Right lung (tissue), 5 donors: ENCODE results near the gene ULK2. TPM values are rescaled to one million over a fixed set of nuclear protein-coding genes. Genes with fewer than 3 reads are reported as not detected.
A peak's percentile ranks its signal among the peaks of the same experiment; 100 is the strongest.
"Not testable (repeated sequence)": the region's sequence is repeated elsewhere in the genome, so short reads cannot be mapped to it uniquely, and the experiment has no call there.

Experiments
- DNase-seq, 2 donors: peaks; one replicate each; pipeline ENCODE4 v3.0.0-alpha.2; 2013
- polyA plus RNA-seq, 5 donors: library from polyadenylated mRNA; unstranded; fragments of 120-200 nt; gene quantifications; one replicate each; pipeline versions ENCODE4 v1.2.1 to v1.2.3, GENCODE V29; 2013; ENCODE audit warnings: inconsistent platforms in 1 of 5, low replicate concordance in 1 of 5; ENCODE audit not compliant: insufficient read length in 5 of 5, insufficient read depth in 1 of 5

ULK2 gene
- polyA plus RNA-seq, 5 donors = 21.5 to 36.8 (median 29.9) TPM

- no peak for DNase-seq
Measured at GRCh38 chr17:19873346-19873745, 5.6 kb upstream of the ULK2 start.

DNA sequence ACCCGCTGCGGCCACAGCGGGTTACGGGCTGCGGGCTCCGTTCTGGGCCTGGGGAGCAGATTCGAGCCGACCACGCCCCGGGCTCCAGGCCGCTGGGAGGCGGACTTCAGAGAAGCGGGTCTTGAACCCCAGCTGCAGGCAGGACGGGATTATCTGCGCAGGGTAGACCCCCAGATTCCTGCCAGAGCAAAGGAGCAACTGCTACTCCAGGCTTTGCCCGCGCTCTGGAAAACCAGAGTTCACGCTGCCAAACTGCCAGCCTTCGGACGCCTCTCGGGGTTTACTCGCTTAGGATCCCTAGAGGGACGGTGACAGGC, 301 bp upstream of the ULK2 start:
- no peak for DNase-seq

DNA sequence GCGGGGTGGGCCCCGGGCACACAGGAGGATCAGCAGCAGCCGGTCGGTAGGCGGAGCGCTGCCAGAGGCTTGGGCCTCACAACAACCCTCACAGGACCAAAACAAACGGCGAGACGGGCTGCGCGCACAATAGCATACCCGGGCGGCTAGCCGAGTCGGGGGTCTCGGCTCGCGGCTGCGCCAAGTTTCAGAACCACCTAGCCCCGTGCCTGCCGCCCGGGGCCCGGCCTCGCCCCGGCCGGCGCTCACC, 732 bp downstream of the ULK2 start:
- DNase-seq = peak; percentile 71 to 73

- no peak for DNase-seq
Measured at GRCh38 chr17:19865021-19865420, 2.7 kb downstream of the ULK2 start.

DNA sequence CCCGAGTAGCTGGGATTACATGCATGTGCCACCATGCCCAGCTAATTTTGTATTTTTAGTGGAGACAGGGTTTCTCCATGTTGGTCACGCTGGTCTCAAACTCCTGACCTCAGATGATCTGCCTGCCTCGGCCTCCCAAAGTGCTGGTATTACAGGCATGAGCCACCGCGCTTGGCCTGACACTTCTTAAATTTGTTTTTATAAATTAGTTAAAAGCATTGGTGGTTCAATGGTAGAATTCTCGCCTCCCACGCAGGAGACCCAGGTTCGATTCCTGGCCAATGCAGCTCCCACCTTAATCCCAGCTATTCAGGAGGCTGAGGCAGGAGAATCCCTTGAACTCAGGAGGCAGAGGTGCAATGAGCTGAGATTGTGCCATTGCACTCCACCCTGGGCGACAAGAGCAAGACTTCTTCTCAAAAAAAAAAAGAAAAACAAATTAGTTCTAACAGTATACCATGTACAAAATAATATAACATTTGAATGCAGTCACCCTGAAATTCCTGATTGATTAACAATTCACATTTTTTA, 7.0 kb downstream of the ULK2 start:
- not testable (repeated sequence) for DNase-seq

- no peak for DNase-seq
Measured at GRCh38 chr17:19857640-19858039, 10.1 kb downstream of the ULK2 start.

- DNase-seq = no peak
Measured at GRCh38 chr17:19833914-19834313, 33.8 kb downstream of the ULK2 start.

DNA sequence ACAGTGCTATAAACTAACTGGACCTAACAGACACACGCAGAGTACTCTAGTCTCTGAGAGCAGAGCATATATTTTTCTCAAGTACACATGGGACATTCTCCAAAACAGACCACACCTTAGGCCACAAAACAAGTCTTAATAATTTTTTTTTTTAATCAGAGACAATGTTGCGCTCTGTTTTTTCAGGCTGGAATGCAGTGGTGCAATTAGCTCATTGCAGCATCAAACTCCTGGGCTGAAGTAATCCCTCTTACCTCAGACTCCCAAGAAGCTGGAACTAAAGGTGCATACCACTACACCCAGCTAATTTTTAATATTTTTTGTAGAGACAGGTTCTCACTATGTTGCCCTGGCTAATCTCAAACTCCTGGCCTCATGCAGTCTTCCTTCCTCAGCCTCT, 37.7 kb downstream of the ULK2 start:
- no peak for DNase-seq

DNA sequence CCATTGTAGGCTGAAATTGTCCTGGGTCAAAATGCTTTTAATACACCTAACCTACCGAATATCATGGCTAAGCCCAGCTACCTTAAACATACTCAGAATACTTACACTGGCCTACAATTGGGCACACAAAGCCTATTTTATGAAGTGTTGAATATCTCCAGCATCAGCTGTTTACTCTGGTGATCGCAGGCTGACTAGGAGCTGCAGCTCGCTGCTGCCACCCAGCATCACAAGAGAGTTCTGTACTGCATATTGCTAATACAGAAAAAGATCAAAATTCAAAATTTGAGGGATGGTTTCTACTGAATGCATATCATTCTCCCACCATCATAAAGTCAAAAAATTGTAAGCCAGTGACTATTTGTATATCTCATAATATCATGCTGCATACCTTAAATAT, 55.3 kb downstream of the ULK2 start:
- DNase-seq = no peak

DNA sequence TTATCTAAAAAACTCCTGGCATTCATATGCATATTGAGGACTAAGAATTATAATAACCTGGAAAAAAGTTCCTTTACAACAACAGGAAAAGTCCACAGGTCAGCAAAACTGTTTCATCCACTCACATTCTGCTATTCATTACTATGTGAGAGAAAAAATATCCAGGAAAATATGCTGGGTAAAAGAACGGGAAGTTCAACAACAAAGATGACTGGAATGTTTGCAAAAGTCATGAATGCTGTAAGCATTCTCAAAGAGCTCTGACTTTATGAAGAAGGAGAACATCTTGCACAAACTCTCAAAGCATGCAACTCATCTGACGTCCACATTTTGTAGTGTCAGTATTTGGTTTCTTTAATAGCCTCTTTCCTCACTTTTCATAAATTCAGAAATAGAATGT, 62.7 kb downstream of the ULK2 start:
- no peak for DNase-seq

DNA sequence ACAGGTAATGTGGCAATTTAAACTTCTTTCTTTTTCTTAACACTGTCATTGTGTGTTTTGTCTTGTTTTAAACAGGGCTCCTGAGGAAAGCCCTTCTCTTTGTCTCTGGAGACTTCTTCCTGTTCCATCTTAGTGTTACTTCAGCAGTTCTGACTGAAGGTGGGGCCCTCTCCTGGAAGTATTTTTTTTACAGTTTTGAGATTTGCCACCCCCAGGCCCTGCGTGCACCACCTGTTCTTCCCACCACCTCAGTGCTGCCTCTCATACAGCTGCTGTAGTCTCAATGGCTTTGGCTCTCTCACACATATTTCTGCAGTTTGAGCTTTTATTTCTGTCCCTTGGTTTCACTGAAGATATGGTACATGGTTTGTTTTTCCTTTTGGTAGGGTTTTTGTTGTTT, 67.2 kb downstream of the ULK2 start:
- no peak for DNase-seq

DNA sequence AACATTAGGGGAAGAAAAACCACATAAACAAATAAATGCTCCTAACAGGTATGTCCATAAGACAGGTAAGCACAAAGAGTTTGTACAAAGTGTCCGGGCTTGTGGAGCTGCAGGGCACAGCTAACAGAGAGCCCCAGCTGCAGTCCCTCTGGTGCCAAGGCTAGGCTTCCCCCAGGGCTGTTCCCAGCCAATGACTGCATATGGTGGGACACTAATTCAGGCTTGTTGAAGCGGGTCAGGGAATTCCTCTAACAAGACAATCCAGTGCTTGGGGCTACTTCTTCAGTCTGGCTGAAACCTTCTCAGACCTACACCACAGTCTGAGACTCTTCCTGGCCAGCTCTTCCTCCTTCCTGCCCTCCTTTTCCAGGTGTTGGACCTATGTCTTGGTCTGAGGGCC, 67.9 kb downstream of the ULK2 start:
- DNase-seq = no peak

DNA sequence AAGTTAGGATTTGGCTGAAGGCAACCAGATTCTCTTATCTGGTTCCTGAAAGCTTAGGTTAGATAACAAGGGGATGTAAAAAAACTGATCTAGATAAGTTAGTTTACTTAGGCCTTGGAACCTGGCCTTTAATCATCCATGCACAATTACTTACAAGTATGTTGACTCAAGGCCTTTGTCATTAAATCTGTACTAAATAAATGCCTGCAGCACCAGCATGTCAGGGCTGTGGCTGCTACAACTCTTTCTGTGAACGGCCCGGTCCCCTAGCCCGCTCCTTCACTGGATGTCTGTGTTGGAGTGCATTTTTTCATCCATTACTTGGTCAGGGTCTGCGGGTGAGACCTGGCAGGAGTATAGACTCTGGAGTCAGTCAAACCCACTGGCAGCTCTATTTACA, 71.3 kb downstream of the ULK2 start:
- no peak for DNase-seq

- DNase-seq = no peak
Measured at GRCh38 chr17:19791918-19792550, 75.7 kb downstream of the ULK2 start.

DNA sequence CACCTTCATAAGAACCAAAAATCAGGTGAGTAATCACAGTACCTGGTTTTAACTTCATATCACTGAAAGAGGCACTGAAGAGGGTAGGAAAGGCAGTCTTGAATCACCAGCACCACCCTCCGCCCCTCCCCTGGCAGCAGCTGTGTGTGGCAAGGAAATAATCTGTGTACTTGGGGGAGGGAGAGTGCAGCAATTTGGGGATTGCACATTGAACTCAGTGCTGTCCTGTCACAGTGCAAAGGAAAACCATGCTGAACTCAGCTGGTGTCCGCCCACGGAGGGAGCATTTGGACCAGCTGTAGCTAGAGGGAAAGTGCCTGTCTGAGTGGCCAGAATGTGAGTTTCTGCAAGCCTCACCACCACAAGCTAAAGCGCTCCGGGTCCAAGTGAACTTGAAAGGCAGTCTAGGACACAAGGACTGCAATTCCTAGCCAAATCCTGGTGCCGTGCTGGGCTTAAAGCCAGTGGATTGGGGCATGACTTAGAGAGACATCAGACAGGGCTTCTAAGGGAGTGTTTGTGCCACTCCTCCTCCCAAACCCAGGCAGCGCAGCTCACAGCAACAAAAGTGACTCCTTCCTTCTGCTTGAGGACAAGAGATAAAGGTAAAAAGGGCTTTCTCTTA, 79.9 kb downstream of the ULK2 start:
- no peak for DNase-seq

GRCh38 chr17:19785854-19786253, 81.9 kb downstream of the ULK2 start:
- DNase-seq = no peak

DNA sequence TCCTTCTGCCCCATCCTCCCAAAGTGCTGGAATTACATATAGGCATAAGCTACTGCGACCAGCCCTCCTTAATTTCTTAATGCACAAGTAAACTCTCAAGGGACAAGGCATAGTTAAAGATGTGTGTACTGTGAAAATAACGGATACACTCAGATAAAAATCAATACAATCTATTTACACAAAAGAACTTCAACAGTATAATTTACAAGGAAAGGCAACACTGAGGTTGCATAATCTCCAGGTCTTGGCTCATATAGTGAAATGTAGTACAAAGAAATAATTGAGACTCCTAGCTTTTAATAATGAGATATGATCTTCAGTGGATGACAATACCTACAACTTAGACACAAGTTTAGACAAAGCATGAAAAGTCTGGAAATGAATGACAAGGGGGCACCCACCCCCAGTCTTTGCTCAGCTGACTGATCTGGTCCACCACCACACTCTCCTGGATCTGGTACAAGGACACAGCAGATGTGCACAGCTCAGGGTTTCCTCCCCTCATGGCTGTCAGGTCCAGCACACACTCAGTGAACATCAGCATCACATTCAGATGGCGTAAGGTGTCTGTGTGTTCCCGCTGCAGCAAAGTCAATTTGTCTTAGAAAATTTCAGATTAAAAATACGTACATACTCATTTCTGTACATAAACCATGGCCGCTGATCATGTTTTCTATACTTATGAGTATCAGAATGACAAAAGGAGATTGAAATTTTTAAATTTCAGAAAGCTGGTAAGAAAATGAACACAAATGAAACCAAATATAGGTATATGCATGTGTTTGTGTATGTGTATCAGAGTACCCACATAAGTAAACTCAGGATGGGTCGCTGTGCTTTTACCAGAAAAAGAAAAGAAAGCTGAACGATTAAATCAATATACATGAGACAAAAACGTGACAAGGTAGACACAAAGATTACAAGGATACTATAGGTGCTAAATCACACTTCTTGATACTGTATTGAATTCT, 86.0 kb downstream of the ULK2 start:
- DNase-seq = no peak

GRCh38 chr17:19780846-19781245, 86.9 kb downstream of the ULK2 start:
- DNase-seq = no peak

DNA sequence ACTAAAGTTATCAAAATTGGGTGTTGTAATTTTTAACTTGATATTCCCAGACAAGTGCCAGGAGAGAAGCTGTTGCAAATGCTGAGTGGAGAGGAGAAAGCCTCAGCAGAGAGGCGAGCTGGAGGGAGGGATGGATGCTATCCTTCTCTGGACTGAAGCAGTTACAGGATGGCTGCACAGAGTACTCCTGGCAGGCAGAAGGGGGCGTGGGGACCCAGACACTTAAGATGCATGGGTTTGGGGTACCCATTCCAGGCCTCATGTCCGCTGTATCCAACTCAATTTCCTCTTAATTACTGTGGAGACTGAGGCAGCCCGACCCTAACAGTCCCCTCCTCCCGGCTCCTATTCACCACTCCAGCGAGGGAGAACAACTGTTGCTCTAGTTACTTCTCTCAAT, 94.2 kb downstream of the ULK2 start:
- DNase-seq = no peak

DNA sequence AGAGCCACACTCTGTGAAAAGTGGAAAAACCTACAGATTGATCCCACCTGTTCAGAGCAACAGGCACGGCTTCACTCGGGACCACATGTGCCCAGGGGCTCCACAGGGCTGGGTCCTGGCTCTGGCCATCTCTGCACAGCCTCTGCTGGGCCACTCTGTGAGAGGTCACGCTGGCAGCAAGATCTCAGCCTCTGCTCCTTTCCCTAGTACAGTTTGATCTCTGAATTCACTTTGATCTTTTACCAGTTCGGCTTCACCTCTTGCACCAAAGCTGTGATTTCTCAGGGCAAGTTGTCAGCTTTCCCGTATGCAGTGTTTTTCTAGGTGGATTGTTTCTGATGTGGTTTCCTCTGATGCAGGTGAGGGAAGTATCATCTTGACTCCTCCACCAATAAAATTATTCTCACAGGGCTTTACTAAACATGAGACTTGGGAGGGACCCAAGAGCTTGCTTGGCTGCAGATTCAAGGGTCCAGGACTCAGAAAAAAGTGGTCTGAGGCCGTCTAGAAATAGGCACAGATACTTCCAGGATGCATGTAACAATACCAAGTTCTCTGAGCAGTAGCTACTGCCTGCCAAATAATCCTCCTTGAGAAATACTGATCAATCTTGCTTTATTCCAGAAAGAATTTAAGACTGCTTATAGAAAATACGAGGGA, 95.6 kb downstream of the ULK2 start:
- DNase-seq = no peak

DNA sequence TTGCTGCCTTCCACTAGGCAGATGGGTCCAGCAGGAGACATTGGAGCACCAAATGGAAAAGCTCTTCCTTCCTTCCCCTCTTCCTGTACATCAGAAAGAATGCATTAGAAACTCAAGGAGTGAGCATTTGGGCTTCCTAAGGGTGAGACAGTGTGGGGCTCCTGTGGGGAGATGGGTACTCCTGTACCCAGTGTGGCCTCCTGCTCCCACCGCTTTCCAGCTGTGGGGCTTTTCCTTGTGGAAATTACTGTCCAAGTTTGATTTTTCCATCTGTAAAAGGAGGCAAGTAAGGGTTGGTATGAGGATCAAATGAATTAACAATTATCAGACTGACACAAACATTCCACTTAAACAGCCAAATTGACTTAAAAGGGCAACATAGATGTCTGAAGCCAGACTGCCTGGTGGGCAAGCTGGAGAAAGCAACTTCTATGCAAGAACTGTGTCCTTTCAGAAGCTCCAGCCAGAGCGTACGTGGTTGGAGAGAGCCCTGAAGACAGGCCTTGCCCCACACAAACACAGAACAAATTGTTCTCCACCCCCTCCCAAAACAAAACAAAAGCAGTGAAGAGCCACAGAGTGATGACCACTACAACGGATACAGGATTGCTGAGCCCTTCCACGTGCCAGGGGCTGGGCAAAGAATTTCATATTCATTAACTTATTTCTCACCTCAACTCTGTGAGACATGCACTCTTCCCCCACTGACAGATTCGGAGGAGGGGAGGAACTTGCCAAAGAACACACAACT, 96.6 kb downstream of the ULK2 start:
- DNase-seq = no peak
